Keratinocyte (primary cell): ENCODE data around the gene LASP1NB.

Experiments
- DNase-seq: peaks from one replicate; pipeline ENCODE4 v3.0.0-alpha.2; 2011; ENCODE audit warnings: low read depth, missing footprints, low spot score
- FAIRE-seq: peaks from 2 replicates; lab custom pipeline; 2011; peaks lifted over from hg19 to GRCh38; lab: Jason Lieb, UNC
- H2AFZ ChIP-seq: 2 replicates; pipeline ENCODE4 v1.6.0; 2012; ENCODE audit warnings: low read length, control low read depth, inconsistent platforms; ENCODE audit not compliant: control insufficient read depth
- H3K27ac ChIP-seq: 2 replicates; pipeline ENCODE4 v1.5.1; 2011; ENCODE audit warnings: low read length; ENCODE audit not compliant: control insufficient read depth, insufficient read depth
- H3K27me3 ChIP-seq: 3 replicates; pipeline ENCODE4 v1.6.0; 2011; ENCODE audit warnings: low read length; ENCODE audit not compliant: control insufficient read depth, insufficient read depth; ENCODE audit errors: extremely low read depth
- H3K36me3 ChIP-seq, 2 experiments: 2 replicates in 1 of 2; 3 replicates in 1 of 2; pipeline ENCODE4 v1.5.1; 2011; ENCODE audit warnings: low read length in 2 of 2, mild to moderate bottlenecking in 1 of 2; ENCODE audit not compliant: control insufficient read depth in 2 of 2, insufficient read depth in 2 of 2; ENCODE audit errors: extremely low read depth in 1 of 2
- H3K4me1 ChIP-seq: 3 replicates; pipeline ENCODE4 v1.5.1; 2011; ENCODE audit warnings: low read length; ENCODE audit not compliant: control insufficient read depth, insufficient read depth; ENCODE audit errors: extremely low read depth
- H3K4me2 ChIP-seq: 3 replicates; pipeline ENCODE4 v1.6.0; 2011; ENCODE audit warnings: low read depth, low read length; ENCODE audit not compliant: control insufficient read depth, insufficient read depth; ENCODE audit errors: extremely low read depth
- H3K4me3 ChIP-seq, 3 experiments: fragments of 200-600 bp in 1 of 3; sonication (generic) in 1 of 3; 2 replicates in 2 of 3; 3 replicates in 1 of 3; pipeline ENCODE4 v1.5.1; 2011 to 2016; ENCODE audit warnings: low read length in 3 of 3, mild to moderate bottlenecking in 3 of 3, control low read depth in 2 of 3, inconsistent platforms in 1 of 3, low read depth in 1 of 3, mixed read lengths in 1 of 3, mixed run types in 1 of 3, moderate library complexity in 1 of 3; ENCODE audit not compliant: control insufficient read depth in 2 of 3, insufficient read depth in 2 of 3; ENCODE audit errors: extremely low read depth in 1 of 3
- H3K79me2 ChIP-seq: 2 replicates; pipeline ENCODE4 v1.6.0; 2012; ENCODE audit warnings: low read length; ENCODE audit not compliant: control insufficient read depth, insufficient read depth
- H3K9ac ChIP-seq: 3 replicates; pipeline ENCODE4 v1.6.0; 2011; ENCODE audit warnings: low read length; ENCODE audit not compliant: control insufficient read depth, insufficient read depth; ENCODE audit errors: extremely low read depth
- H3K9me1 ChIP-seq: 3 replicates; pipeline ENCODE4 v1.6.0; 2011; ENCODE audit warnings: low read length; ENCODE audit not compliant: control insufficient read depth, insufficient read depth; ENCODE audit errors: extremely low read depth
- H3K9me3 ChIP-seq: 2 replicates; pipeline ENCODE4 v1.5.1; 2012; ENCODE audit warnings: low read depth, low read length; ENCODE audit not compliant: control insufficient read depth
- H4K20me1 ChIP-seq: 3 replicates; pipeline ENCODE4 v1.6.0; 2011; ENCODE audit warnings: low read length; ENCODE audit not compliant: control insufficient read depth, insufficient read depth; ENCODE audit errors: extremely low read depth
- EZH2 ChIP-seq: IDR thresholded peaks from one replicate; pipeline ENCODE4 v1.6.1; 2012; ENCODE audit warnings: inconsistent platforms, mild to moderate bottlenecking, low read length, moderate library complexity
- dilution Hi-C: fragments of 300-500 bp; cut with MboI; formaldehyde crosslinking; loops from one replicate; pipeline ENCODE4 v1.7.0; 2020; ENCODE audit warnings: low sequenced_read_pairs; ENCODE audit not compliant: extremely low pct_ligation_motif_present
- TF ChIP-seq, protein P1 (sequence below), 3 experiments: IDR thresholded peaks in 1 of 3; conservative IDR thresholded peaks in 1 of 3; optimal IDR thresholded peaks in 1 of 3; 2 replicates in 2 of 3; 3 replicates in 1 of 3; pipeline versions ENCODE3 to v1.5.1; 2011; ENCODE audit warnings: low read length in 3 of 3, mild to moderate bottlenecking in 3 of 3, moderate library complexity in 2 of 3, control low read depth in 1 of 3, inconsistent platforms in 1 of 3; ENCODE audit not compliant: insufficient read depth in 2 of 3; ENCODE audit errors: extremely low read depth in 1 of 3

Gene LASP1NB

DNA sequence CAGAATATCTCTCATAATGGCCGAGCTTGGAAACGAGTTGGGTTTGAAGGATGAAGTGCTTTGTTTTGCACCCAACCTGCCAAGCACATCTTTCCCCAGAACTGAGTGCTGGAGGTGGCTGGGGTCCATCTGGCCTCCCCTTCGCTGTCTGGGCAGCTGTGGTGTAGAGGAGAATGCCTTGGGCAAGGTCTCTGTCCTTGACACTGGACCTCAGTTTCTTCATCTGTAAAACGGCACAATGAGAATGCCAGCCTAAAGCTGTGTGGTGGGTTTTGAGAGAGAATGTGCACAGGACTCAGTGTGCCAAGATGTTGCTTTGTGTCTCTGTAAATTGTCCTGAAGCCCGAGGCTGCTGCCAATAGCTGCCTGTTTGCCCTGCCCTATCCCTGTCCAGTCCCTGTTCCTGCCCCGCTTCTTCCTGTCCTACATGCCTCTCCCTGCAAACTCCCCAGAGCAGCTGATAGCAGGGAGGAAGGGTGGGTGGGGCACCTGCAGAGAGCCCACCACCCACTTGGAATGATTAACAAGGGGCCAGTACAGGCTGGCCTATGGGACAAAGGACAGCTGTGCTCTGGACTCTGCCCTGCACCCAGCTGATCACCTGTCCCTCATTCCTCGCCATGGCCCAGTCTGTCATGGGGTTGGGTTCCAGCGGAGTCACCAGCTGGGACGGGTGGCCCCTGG lies 40.2 kb upstream of the LASP1NB start:
- H3K9me1 ChIP-seq: peaks cover 5% of the 10 kb centered on the region
- peaks cover 8% of the 10 kb centered on the region for H4K20me1 ChIP-seq
- peaks cover 29 to 60% of the 10 kb centered on the region in 2 experiments for H3K36me3 ChIP-seq
- no peak overlapping the region for H3K4me2 ChIP-seq
- no peak overlapping the region for H3K9ac ChIP-seq
- dilution Hi-C loops: no loop called here
- no peaks in the 10 kb centered on the region for H3K9me3 ChIP-seq
- no peak for FAIRE-seq
- DNase-seq: no peak
- H3K4me3 ChIP-seq: no peak overlapping the region
- H2AFZ ChIP-seq: no peak overlapping the region
- no peak overlapping the region for H3K27ac ChIP-seq
- H3K4me1 ChIP-seq: peaks cover 39% of the 10 kb centered on the region
- no peak for TF ChIP-seq EZH2
- TF ChIP-seq, protein P1, sequence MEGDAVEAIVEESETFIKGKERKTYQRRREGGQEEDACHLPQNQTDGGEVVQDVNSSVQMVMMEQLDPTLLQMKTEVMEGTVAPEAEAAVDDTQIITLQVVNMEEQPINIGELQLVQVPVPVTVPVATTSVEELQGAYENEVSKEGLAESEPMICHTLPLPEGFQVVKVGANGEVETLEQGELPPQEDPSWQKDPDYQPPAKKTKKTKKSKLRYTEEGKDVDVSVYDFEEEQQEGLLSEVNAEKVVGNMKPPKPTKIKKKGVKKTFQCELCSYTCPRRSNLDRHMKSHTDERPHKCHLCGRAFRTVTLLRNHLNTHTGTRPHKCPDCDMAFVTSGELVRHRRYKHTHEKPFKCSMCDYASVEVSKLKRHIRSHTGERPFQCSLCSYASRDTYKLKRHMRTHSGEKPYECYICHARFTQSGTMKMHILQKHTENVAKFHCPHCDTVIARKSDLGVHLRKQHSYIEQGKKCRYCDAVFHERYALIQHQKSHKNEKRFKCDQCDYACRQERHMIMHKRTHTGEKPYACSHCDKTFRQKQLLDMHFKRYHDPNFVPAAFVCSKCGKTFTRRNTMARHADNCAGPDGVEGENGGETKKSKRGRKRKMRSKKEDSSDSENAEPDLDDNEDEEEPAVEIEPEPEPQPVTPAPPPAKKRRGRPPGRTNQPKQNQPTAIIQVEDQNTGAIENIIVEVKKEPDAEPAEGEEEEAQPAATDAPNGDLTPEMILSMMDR (optimal IDR thresholded peaks at IDR 0.05 in 1 of 3, IDR thresholded peaks at IDR 0.05 in 1 of 3, conservative IDR thresholded peaks at IDR 0.05 in 1 of 3; ENCODE audit: extremely low read depth in 1 of 3, insufficient read depth in 2 of 3, low read length in 3 of 3): no peak
- H3K27me3 ChIP-seq: no peaks in the 10 kb centered on the region
- H3K79me2 ChIP-seq: peaks cover 87% of the 10 kb centered on the region

DNA sequence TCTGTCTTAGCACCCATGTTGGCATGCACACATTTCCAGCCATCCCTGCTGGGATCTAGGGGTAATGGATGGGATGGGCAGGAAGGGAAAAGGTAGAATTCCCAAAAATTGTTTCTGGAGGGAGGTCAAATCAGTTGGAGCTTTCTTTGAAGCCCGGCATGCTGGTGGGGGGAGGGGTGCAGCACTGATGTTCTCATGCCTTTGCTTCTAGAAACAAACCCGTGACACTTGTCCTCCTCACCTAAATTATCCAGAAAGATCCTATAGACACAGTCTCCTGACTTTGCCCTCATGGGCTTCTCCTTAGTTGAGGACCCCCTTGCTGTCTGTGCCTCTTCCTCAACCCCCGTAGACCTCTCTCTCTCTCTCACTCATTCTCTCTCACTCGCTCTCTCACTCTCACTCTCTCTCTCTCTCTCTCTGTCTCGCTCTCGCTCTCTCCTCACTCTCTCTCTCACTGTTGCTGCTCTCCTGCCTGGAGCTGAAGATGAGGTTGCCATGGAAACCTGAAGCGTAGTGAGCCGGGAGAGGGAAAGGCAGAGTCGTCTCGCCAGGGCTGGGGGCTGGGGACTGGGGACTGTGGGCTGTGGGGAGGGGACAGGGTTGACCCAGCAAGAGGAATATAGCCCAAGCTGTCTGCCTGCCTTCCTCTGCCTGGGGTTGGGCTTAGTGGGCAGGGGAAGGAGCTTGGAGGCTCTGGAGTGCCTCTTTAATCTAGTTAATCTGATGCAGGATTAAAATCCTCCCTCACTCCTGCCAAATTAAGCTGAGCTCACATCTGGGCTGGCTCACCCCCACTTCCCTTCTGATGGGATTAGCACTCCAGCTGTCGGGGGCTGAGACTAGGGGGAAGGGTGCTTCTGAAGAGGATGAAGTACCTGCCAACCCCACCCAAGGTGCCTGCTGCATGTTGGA lies 39.4 kb upstream of the LASP1NB start:
- no peak overlapping the region for H3K4me2 ChIP-seq
- no peaks in the 10 kb centered on the region for H3K9me3 ChIP-seq
- H3K4me3 ChIP-seq: no peak overlapping the region
- peaks cover 33 to 60% of the 10 kb centered on the region in 2 experiments for H3K36me3 ChIP-seq
- DNase-seq: no peak
- peaks cover 86% of the 10 kb centered on the region for H3K79me2 ChIP-seq
- H3K27ac ChIP-seq: no peak overlapping the region
- peaks cover 6% of the 10 kb centered on the region for H4K20me1 ChIP-seq
- H3K4me1 ChIP-seq: peaks cover 31% of the 10 kb centered on the region
- no peak for FAIRE-seq
- H3K27me3 ChIP-seq: no peaks in the 10 kb centered on the region
- H2AFZ ChIP-seq: no peak overlapping the region
- no peak overlapping the region for H3K9ac ChIP-seq
- peaks cover 3% of the 10 kb centered on the region for H3K9me1 ChIP-seq
- TF ChIP-seq, protein P1 (optimal IDR thresholded peaks at IDR 0.05 in 1 of 3, IDR thresholded peaks at IDR 0.05 in 1 of 3, conservative IDR thresholded peaks at IDR 0.05 in 1 of 3; ENCODE audit: extremely low read depth in 1 of 3, insufficient read depth in 2 of 3, low read length in 3 of 3): no peak
- TF ChIP-seq EZH2: no peak
- dilution Hi-C loops: no loop called here
